K562 (cell line): ENCODE results near the gene HNRNPK.

Source experiments
- COPS2 ChIP-seq: fragments of 450-650 bp; conservative IDR thresholded peaks from 2 replicates; pipeline ENCODE4 v1.6.1; 2016; ENCODE audit warnings: mild to moderate bottlenecking, moderate library complexity
- CTCF ChIP-seq, 3 experiments: IDR thresholded peaks in 2 of 3; conservative IDR thresholded peaks in 1 of 3; 2 replicates each; pipeline ENCODE4 v1.5.1; 2011 to 2012; ENCODE audit warnings: low read length in 3 of 3, mild to moderate bottlenecking in 3 of 3, control low read depth in 2 of 3, improper control_type of control experiment in 1 of 3, inconsistent platforms in 1 of 3, low read depth in 1 of 3, mixed read lengths in 1 of 3, moderate library complexity in 1 of 3; ENCODE audit not compliant: insufficient read depth in 2 of 3
- HDGF ChIP-seq: fragments of 450-650 bp; IDR thresholded peaks from 2 replicates; pipeline ENCODE4 v1.6.1; 2016
- HMGXB4 ChIP-seq: sonication (generic); formaldehyde crosslinking; IDR thresholded peaks from 2 replicates; pipeline ENCODE4 v1.8.1; 2023; ENCODE audit warnings: mild to moderate bottlenecking, missing genetic modification reagents
- KLF16 ChIP-seq: IDR thresholded peaks from 2 replicates; pipeline ENCODE4 v1.6.1; 2016; ENCODE audit warnings: antibody characterized with exemption
- MAFK ChIP-seq: IDR thresholded peaks from 2 replicates; pipeline ENCODE4 v1.6.1; 2011; ENCODE audit warnings: low read length, improper control_type of control experiment
- POLR2AphosphoS5 ChIP-seq: IDR thresholded peaks from 2 replicates; pipeline ENCODE4 v1.6.1; 2011; ENCODE audit warnings: mild to moderate bottlenecking, low read depth, low read length, moderate library complexity; ENCODE audit not compliant: control insufficient read depth, insufficient read depth
- SIN3A ChIP-seq, 2 experiments: fragments of 150-350 bp in 1 of 2; IDR thresholded peaks; 2 replicates each; pipeline ENCODE4 v1.6.1; 2011 to 2016; ENCODE audit warnings: borderline replicate concordance in 2 of 2, low read depth in 2 of 2, low read length in 2 of 2, mild to moderate bottlenecking in 2 of 2, moderate library complexity in 2 of 2; ENCODE audit not compliant: control insufficient read depth in 1 of 2
- USF2 ChIP-seq: sonication (generic); formaldehyde crosslinking; IDR thresholded peaks from 2 replicates; pipeline ENCODE4 v1.5.0; 2020; ENCODE audit warnings: missing genetic modification reagents
- ZFP1 ChIP-seq: fragments of 450-650 bp; formaldehyde crosslinking; IDR thresholded peaks from 2 replicates; pipeline ENCODE4 v1.4.0; 2020; ENCODE audit warnings: mild to moderate bottlenecking, mixed read lengths
- ZNF77 ChIP-seq: fragments of 250-450 bp; sonication (Bioruptor Pico); IDR thresholded peaks from 2 replicates; pipeline ENCODE4 v1.5.0; 2020
- TF ChIP-seq, protein P1 (sequence below): fragments of 450-650 bp; IDR thresholded peaks from 2 replicates; pipeline ENCODE4 v1.7.1; 2018; ENCODE audit warnings: mild to moderate bottlenecking, low read depth; ENCODE audit not compliant: partially characterized antibody

- TF ChIP-seq, protein P1, sequence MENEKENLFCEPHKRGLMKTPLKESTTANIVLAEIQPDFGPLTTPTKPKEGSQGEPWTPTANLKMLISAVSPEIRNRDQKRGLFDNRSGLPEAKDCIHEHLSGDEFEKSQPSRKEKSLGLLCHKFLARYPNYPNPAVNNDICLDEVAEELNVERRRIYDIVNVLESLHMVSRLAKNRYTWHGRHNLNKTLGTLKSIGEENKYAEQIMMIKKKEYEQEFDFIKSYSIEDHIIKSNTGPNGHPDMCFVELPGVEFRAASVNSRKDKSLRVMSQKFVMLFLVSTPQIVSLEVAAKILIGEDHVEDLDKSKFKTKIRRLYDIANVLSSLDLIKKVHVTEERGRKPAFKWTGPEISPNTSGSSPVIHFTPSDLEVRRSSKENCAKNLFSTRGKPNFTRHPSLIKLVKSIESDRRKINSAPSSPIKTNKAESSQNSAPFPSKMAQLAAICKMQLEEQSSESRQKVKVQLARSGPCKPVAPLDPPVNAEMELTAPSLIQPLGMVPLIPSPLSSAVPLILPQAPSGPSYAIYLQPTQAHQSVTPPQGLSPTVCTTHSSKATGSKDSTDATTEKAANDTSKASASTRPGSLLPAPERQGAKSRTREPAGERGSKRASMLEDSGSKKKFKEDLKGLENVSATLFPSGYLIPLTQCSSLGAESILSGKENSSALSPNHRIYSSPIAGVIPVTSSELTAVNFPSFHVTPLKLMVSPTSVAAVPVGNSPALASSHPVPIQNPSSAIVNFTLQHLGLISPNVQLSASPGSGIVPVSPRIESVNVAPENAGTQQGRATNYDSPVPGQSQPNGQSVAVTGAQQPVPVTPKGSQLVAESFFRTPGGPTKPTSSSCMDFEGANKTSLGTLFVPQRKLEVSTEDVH, result no peak
- TF ChIP-seq USF2 (CRISPR knock-in tag) (no peak), HDGF (no peak), CTCF (IDR thresholded peaks at IDR 0.05 in 2 of 3, conservative IDR thresholded peaks at IDR 0.05 in 1 of 3; ENCODE audit: insufficient read depth in 2 of 3, low read depth in 1 of 3, low read length in 3 of 3) (no peak), COPS2 (no peak), ZFP1 (CRISPR knock-in tag) (no peak), HMGXB4 (CRISPR knock-in tag) (no peak), MAFK (no peak), KLF16 (no peak), POLR2AphosphoS5 (no peak), ZNF77 (CRISPR knock-in tag) (no peak), SIN3A (IDR thresholded peaks at IDR 0.05; ENCODE audit: borderline replicate concordance in 2 of 2, control insufficient read depth in 1 of 2, low read depth in 2 of 2, low read length in 2 of 2) (no peak)
These were observed 6.2 kb upstream of the HNRNPK start for GRCh38 chr9:83986195-83986594.
